Mesothelial cell of epicardium (in vitro differentiated cells): ENCODE measurements around the gene BRF1. TPM values are rescaled to one million over a fixed set of nuclear protein-coding genes. Genes with fewer than 3 reads are reported as not detected.
"Not testable (repeated sequence)": the region's sequence is repeated elsewhere in the genome, so short reads cannot be mapped to it uniquely, and the experiment has no call there.

ENCODE experiments used
- DNase-seq, 2 experiments: peaks; one replicate each; pipeline ENCODE4 v3.0.0; 2021; ENCODE audit warnings: low spot score in 2 of 2; ENCODE audit not compliant: unreplicated experiment in 2 of 2
- H3K27ac Mint-ChIP-seq: 2 replicates; pipeline ENCODE4 v1.8.0; 2021; ENCODE audit warnings: mixed read lengths
- H3K27me3 Mint-ChIP-seq: 2 replicates; pipeline ENCODE4 v1.8.0; 2021; ENCODE audit warnings: low read depth, mixed read lengths
- H3K36me3 Mint-ChIP-seq: 2 replicates; pipeline ENCODE4 v1.8.0; 2021; ENCODE audit warnings: mixed read lengths
- H3K4me1 Mint-ChIP-seq: 2 replicates; pipeline ENCODE4 v1.8.0; 2021; ENCODE audit warnings: mixed read lengths
- H3K4me3 Mint-ChIP-seq: 2 replicates; pipeline ENCODE4 v1.8.0; 2021; ENCODE audit warnings: mild to moderate bottlenecking, moderate library complexity, mixed read lengths
- H3K9me3 Mint-ChIP-seq: 2 replicates; pipeline ENCODE4 v1.8.0; 2021; ENCODE audit warnings: mixed read lengths
- CTCF ChIP-seq: fragments of 200-600 bp; sonication (generic); IDR thresholded peaks from one replicate; pipeline ENCODE4 v1.5.0; 2021; ENCODE audit warnings: antibody characterized with exemption; ENCODE audit not compliant: unreplicated experiment
- total RNA-seq: library from RNA; stranded (reverse); gene quantifications from 3 replicates; pipeline ENCODE4 v1.2.1, GENCODE V29; 2021

The BRF1 gene
- total RNA-seq, 1 donor from 2014 or later, result 78.6 TPM

DNA sequence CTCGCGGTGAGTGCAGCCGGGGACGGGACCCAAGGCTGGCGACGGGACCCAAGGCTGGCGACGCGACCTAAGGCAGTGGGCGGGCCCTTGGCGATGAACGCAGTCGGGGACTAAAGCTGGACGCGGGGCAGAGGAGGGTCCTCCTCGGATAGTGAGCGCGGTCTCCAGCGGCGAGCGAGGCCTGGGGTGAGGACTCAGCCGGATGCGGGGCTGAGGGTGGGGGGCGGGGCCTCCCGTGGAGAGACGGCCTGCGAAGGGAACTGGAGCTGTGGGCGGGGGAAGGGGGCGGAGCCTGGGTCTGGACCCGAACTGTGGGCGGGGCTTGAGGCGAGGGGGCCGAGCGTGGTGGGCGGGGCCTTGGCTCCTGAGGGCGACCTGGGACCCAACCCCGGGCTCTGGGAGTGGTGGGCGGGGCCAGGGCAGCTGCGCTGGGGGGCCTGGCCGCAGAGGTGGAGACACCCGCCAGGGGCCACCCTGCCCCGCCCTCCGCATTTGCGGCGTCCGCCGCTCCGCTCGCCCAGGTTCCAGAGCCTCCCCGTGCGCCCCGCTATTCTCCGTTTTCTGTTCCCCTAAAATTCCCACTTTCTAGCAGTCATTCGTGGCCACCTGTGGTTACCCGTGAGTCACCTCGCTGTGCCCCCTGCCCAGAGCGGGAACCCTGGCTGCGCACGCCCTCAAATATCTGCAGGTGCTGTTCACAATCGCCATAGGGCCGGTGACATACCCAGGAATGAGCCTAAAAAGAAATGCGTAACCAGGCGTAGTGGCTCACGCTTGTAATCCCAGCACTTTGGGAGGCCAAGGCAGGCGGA, 508 bp upstream of the BRF1 start:
- peak; percentile 97 to 98 for DNase-seq
- no peaks in the 10 kb centered on the region for H3K36me3 Mint-ChIP-seq
- TF ChIP-seq CTCF, result no peak
- peaks cover 9% of the 10 kb centered on the region for H3K4me1 Mint-ChIP-seq
- H3K4me3 Mint-ChIP-seq, result peak overlapping the region; percentile 89
- peak overlapping the region; percentile 94 for H3K27ac Mint-ChIP-seq
- peaks cover 4% of the 10 kb centered on the region for H3K9me3 Mint-ChIP-seq
- H3K27me3 Mint-ChIP-seq, result no peaks in the 10 kb centered on the region

GRCh38 chr14:105299654-105300541, 903 bp downstream of the BRF1 start:
- peak overlapping the region; percentile 76 for H3K4me3 Mint-ChIP-seq
- H3K4me1 Mint-ChIP-seq, result peaks cover 9% of the 10 kb centered on the region
- TF ChIP-seq CTCF, result no peak
- H3K9me3 Mint-ChIP-seq, result peaks cover 4% of the 10 kb centered on the region
- H3K27me3 Mint-ChIP-seq, result no peaks in the 10 kb centered on the region
- DNase-seq, result no peak
- H3K27ac Mint-ChIP-seq, result peak overlapping the region; percentile 90
- no peaks in the 10 kb centered on the region for H3K36me3 Mint-ChIP-seq

- H3K27ac Mint-ChIP-seq, H3K27me3 Mint-ChIP-seq, H3K9me3 Mint-ChIP-seq, H3K36me3 Mint-ChIP-seq, DNase-seq, H3K4me3 Mint-ChIP-seq: not testable (repeated sequence)
- peaks cover 16% of the 10 kb centered on the region for H3K4me1 Mint-ChIP-seq
Observed at GRCh38 chr14:105297311-105297710, 3.5 kb downstream of the BRF1 start.

GRCh38 chr14:105294142-105294597, 6.6 kb downstream of the BRF1 start:
- no peaks in the 10 kb centered on the region for H3K36me3 Mint-ChIP-seq
- H3K4me3 Mint-ChIP-seq, result no peak overlapping the region
- no peak for DNase-seq
- no peaks in the 10 kb centered on the region for H3K27me3 Mint-ChIP-seq
- peak overlapping the region; percentile 49 for H3K27ac Mint-ChIP-seq
- peaks cover 10% of the 10 kb centered on the region for H3K4me1 Mint-ChIP-seq
- no peak for TF ChIP-seq CTCF
- H3K9me3 Mint-ChIP-seq, result no peaks in the 10 kb centered on the region

DNA sequence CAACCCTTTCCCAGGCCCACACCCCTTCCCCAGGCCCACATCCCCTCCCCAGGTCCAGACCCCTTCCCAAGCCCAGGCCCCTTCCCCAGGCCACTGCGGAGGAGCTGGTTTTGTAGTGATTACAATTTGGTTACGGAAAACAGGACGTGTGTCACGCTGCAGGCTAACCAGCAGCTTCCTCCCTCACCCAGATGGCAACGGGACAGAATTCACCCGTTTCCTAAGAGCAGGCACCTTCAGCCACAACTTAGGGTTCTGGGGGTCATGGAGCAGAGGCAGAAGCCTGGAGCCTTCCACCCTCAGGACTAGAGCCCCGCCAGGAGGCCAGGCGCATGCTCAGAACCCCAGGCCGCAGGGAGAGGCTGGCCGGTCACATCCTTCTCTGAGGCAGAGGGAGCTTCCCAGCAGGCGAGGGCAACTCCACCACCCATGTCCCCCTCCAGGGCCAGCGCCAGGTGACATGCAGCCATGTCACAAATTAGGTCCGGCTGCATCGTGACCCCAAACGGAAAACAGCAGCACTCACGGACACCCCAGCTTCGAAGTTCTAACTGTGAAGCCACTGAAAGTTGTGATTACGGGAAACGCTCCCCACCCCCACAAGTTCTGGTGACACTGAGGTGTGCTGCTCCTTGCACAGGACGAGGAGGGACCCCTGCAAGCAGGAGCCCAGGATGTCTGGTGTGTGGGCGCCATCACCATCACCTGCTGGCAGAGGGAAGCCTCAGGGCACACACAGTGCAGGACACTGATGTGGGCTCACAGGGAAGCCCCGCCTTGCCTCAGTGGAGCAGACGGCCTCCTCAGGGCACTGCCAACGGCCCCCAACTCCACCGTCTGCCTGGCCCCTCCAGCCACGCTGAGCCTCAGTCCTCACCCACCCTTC, 7.7 kb downstream of the BRF1 start:
- Mint-ChIP-seq H3K36me3 (no peaks in the 10 kb centered on the region), H3K27me3 (no peaks in the 10 kb centered on the region), H3K4me1 (peaks cover 8% of the 10 kb centered on the region), H3K9me3 (no peaks in the 10 kb centered on the region), H3K4me3 (no peak overlapping the region), H3K27ac (no peak overlapping the region)
- DNase-seq, result no peak
- TF ChIP-seq CTCF, result no peak
